PC-3 (cell line): Measurements from ENCODE around the gene TLR7. TPM values are rescaled to one million over a fixed set of nuclear protein-coding genes. Genes with fewer than 3 reads are reported as not detected.

Source experiments
- ATAC-seq: fragments of 200-7000 bp; cut with Tn5 transposase; 2 replicates; pipeline ENCODE4 v1.9.1; 2020; ENCODE audit warnings: mild to moderate bottlenecking, moderate library complexity
- BruUV-seq: library from RNA; stranded (reverse); fragments of 400-500 nt; replicated peaks from 2 replicates; lab custom pipeline; 2021; lab: Mats Ljungman, UMichigan
- CTCF ChIA-PET: fragments of 300-600 bp; sonication (Branson Sonifier 250); formaldehyde crosslinking; loops from one replicate; lab custom pipeline; 2022; ENCODE audit warnings: antibody characterized with exemption; lab: Charles Lee
- POLR2A ChIA-PET: fragments of 300-600 bp; sonication (Branson Sonifier 250); formaldehyde crosslinking; loops from one replicate; lab custom pipeline; 2022; ENCODE audit warnings: antibody characterized with exemption; ENCODE audit not compliant: unreplicated experiment; lab: Charles Lee
- DNase-seq: peaks from one replicate; pipeline ENCODE4 v3.0.0-alpha.2; 2015
- H2AFZ ChIP-seq: fragments of 300-600 bp; sonication (generic); 2 replicates; pipeline ENCODE4 v1.6.0; 2016; ENCODE audit warnings: antibody characterized with exemption, low read length
- H3F3A ChIP-seq: fragments of 300-600 bp; sonication (generic); one replicate; pipeline ENCODE4 v1.6.0; 2017; ENCODE audit warnings: antibody characterized with exemption, low read length, control low read depth, mild to moderate bottlenecking; ENCODE audit not compliant: unreplicated experiment
- H3K27ac ChIP-seq: fragments of 300-600 bp; sonication (generic); 2 replicates; pipeline ENCODE4 v1.5.1; 2016; ENCODE audit warnings: mild to moderate bottlenecking, low read length
- H3K27me3 ChIP-seq: fragments of 300-600 bp; sonication (generic); 2 replicates; pipeline ENCODE4 v1.6.1; 2016; ENCODE audit warnings: low read length, mixed read lengths
- H3K36me3 ChIP-seq: fragments of 300-600 bp; sonication (generic); 2 replicates; pipeline ENCODE4 v1.6.1; 2016; ENCODE audit warnings: low read depth, mixed run types, low read length, mixed read lengths
- H3K4me1 ChIP-seq: fragments of 300-600 bp; sonication (generic); 2 replicates; pipeline ENCODE4 v1.5.1; 2016; ENCODE audit warnings: low read length; ENCODE audit not compliant: insufficient read depth
- H3K4me2 ChIP-seq: fragments of 300-600 bp; sonication (generic); 2 replicates; pipeline ENCODE4 v1.6.0; 2016; ENCODE audit warnings: low read length
- H3K4me3 ChIP-seq: fragments of 300-600 bp; sonication (generic); 2 replicates; pipeline ENCODE4 v1.5.1; 2016; ENCODE audit warnings: mild to moderate bottlenecking, low read length, mixed read lengths
- H3K79me2 ChIP-seq: fragments of 300-600 bp; sonication (generic); 2 replicates; pipeline ENCODE4 v1.6.1; 2017; ENCODE audit warnings: low read length, mixed read lengths
- H3K9ac ChIP-seq: fragments of 300-600 bp; sonication (generic); 2 replicates; pipeline ENCODE4 v1.6.0; 2016; ENCODE audit warnings: mild to moderate bottlenecking, low read length
- H3K9me2 ChIP-seq: fragments of 300-600 bp; sonication (generic); replicated peaks from 2 replicates; pipeline ENCODE4 v1.6.1; 2016; ENCODE audit warnings: mixed run types, low read length, mixed read lengths
- H3K9me3 ChIP-seq: fragments of 300-600 bp; sonication (generic); 2 replicates; pipeline ENCODE4 v1.6.1; 2016; ENCODE audit warnings: low read length, mixed read lengths
- H4K20me1 ChIP-seq: fragments of 300-600 bp; sonication (generic); 2 replicates; pipeline ENCODE4 v1.6.1; 2016; ENCODE audit warnings: low read length, mixed read lengths
- EZH2 ChIP-seq: fragments of 300-600 bp; sonication (generic); IDR thresholded peaks from one replicate; pipeline ENCODE4 v1.6.1; 2017; ENCODE audit warnings: antibody characterized with exemption, mild to moderate bottlenecking, low read length; ENCODE audit not compliant: unreplicated experiment
- EZH2phosphoT487 ChIP-seq: fragments of 300-600 bp; sonication (generic); IDR thresholded peaks from 2 replicates; pipeline ENCODE4 v1.6.1; 2018; ENCODE audit warnings: mild to moderate bottlenecking, antibody characterized with exemption, low read length, borderline replicate concordance
- intact Hi-C: fragments of 100-400 bp; cut with micrococcal nuclease; formaldehyde crosslinking; loops from 2 replicates; pipeline ENCODE4 v1.9.0; 2023
- total RNA-seq: library from RNA; depleted of rRNA; stranded (reverse); fragments of >200 nt; gene quantifications from 2 replicates; pipeline ENCODE4 v1.2.3, GENCODE V29; 2014
- TF ChIP-seq, protein P1 (sequence below): fragments of 300-600 bp; sonication (generic); conservative IDR thresholded peaks from 2 replicates; pipeline ENCODE4 v1.5.1; 2017; ENCODE audit warnings: antibody characterized with exemption, low read depth, mild to moderate bottlenecking, low read length

Gene TLR7
- total RNA-seq, 1 experiment from 2014 or later, result not detected

GRCh38 chrX:12885508-12885907 lies 18.6 kb downstream of the TLR7 start:
- ChIA-PET POLR2A (no interaction called here), CTCF (no interaction called here)
- no peaks in the 10 kb centered on the region for H3K4me1 ChIP-seq
- intact Hi-C loops, result no loop called here
- H3K4me2 ChIP-seq, result no peak overlapping the region
- H3F3A ChIP-seq, result no peaks in the 10 kb centered on the region
- H3K9me3 ChIP-seq, result no peaks in the 10 kb centered on the region
- H3K27ac ChIP-seq, result no peak overlapping the region
- H3K4me3 ChIP-seq, result no peak overlapping the region
- no peak for DNase-seq
- no peaks in the 10 kb centered on the region for H3K9me2 ChIP-seq
- peaks cover 10% of the 10 kb centered on the region; the same call in 1 of the 2 replicates for H3K27me3 ChIP-seq
- H3K36me3 ChIP-seq, result no peaks in the 10 kb centered on the region
- no peak overlapping the region for H2AFZ ChIP-seq
- TF ChIP-seq, protein P1, sequence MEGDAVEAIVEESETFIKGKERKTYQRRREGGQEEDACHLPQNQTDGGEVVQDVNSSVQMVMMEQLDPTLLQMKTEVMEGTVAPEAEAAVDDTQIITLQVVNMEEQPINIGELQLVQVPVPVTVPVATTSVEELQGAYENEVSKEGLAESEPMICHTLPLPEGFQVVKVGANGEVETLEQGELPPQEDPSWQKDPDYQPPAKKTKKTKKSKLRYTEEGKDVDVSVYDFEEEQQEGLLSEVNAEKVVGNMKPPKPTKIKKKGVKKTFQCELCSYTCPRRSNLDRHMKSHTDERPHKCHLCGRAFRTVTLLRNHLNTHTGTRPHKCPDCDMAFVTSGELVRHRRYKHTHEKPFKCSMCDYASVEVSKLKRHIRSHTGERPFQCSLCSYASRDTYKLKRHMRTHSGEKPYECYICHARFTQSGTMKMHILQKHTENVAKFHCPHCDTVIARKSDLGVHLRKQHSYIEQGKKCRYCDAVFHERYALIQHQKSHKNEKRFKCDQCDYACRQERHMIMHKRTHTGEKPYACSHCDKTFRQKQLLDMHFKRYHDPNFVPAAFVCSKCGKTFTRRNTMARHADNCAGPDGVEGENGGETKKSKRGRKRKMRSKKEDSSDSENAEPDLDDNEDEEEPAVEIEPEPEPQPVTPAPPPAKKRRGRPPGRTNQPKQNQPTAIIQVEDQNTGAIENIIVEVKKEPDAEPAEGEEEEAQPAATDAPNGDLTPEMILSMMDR, result no peak
- TF ChIP-seq EZH2phosphoT487, result no peak
- TF ChIP-seq EZH2, result no peak
- H3K9ac ChIP-seq, result no peak overlapping the region
- ATAC-seq, result no peak
- no TSS peak for BruUV-seq
- no peaks in the 10 kb centered on the region for H3K79me2 ChIP-seq
- no peaks in the 10 kb centered on the region for H4K20me1 ChIP-seq

DNA sequence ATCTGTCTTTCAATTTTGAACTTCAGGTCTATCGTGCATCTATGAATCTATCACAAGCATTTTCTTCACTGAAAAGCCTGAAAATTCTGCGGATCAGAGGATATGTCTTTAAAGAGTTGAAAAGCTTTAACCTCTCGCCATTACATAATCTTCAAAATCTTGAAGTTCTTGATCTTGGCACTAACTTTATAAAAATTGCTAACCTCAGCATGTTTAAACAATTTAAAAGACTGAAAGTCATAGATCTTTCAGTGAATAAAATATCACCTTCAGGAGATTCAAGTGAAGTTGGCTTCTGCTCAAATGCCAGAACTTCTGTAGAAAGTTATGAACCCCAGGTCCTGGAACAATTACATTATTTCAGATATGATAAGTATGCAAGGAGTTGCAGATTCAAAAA lies 19.7 kb downstream of the TLR7 start:
- Histone ChIP-seq H3K4me1 (no peaks in the 10 kb centered on the region), H2AFZ (no peak overlapping the region), H3K9me2 (no peaks in the 10 kb centered on the region), H3K79me2 (no peaks in the 10 kb centered on the region), H3K36me3 (no peaks in the 10 kb centered on the region), H4K20me1 (no peaks in the 10 kb centered on the region), H3K27me3 (peaks cover 10% of the 10 kb centered on the region; the same call in 1 of the 2 replicates), H3K9me3 (no peaks in the 10 kb centered on the region), H3K4me2 (no peak overlapping the region), H3F3A (no peaks in the 10 kb centered on the region), H3K27ac (no peak overlapping the region), H3K9ac (no peak overlapping the region), H3K4me3 (no peak overlapping the region)
- no TSS peak for BruUV-seq
- ATAC-seq, result no peak
- intact Hi-C loops, result no loop called here
- DNase-seq, result no peak
- TF ChIP-seq, protein P1, result no peak
- TF ChIP-seq EZH2 (no peak), EZH2phosphoT487 (no peak)
- ChIA-PET POLR2A (no interaction called here), CTCF (no interaction called here)

DNA sequence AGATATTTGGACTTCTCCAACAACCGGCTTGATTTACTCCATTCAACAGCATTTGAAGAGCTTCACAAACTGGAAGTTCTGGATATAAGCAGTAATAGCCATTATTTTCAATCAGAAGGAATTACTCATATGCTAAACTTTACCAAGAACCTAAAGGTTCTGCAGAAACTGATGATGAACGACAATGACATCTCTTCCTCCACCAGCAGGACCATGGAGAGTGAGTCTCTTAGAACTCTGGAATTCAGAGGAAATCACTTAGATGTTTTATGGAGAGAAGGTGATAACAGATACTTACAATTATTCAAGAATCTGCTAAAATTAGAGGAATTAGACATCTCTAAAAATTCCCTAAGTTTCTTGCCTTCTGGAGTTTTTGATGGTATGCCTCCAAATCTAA lies 20.3 kb downstream of the TLR7 start:
- Histone ChIP-seq H2AFZ (no peak overlapping the region), H3K36me3 (no peaks in the 10 kb centered on the region), H3K79me2 (no peaks in the 10 kb centered on the region), H3K4me3 (no peak overlapping the region), H4K20me1 (no peaks in the 10 kb centered on the region), H3K4me1 (no peaks in the 10 kb centered on the region), H3K4me2 (no peak overlapping the region), H3K9me3 (no peaks in the 10 kb centered on the region), H3K9ac (no peak overlapping the region), H3F3A (no peaks in the 10 kb centered on the region), H3K27me3 (peaks cover 10% of the 10 kb centered on the region; the same call in 1 of the 2 replicates), H3K9me2 (no peaks in the 10 kb centered on the region), H3K27ac (no peak overlapping the region)
- CTCF ChIA-PET, result no interaction called here
- POLR2A ChIA-PET, result interaction anchor here (0.6 kb wide), 1 partner anchor 202 kb away, joined by 3 read pairs; no protein-coding TSS in a partner anchor
- ATAC-seq (no peak), DNase-seq (no peak)
- BruUV-seq, result no TSS peak
- TF ChIP-seq, protein P1, result no peak
- TF ChIP-seq EZH2 (no peak), EZH2phosphoT487 (no peak)
- intact Hi-C loops, result no loop called here
